HUES64 (cell line): ENCODE data around the gene EDIL3. TPM values are rescaled to one million over a fixed set of nuclear protein-coding genes. Genes with fewer than 3 reads are reported as not detected.

ENCODE experiments used
- H3K27ac ChIP-seq: 2 replicates; pipeline ENCODE4 v1.7.0; 2013; ENCODE audit warnings: low read depth, low read length, inconsistent platforms
- H3K27me3 ChIP-seq: 2 replicates; pipeline ENCODE4 v1.6.1; 2013; ENCODE audit warnings: mild to moderate bottlenecking, low read length; ENCODE audit not compliant: insufficient read depth
- H3K36me3 ChIP-seq: 2 replicates; pipeline ENCODE4 v1.6.1; 2013; ENCODE audit warnings: mild to moderate bottlenecking, low read length; ENCODE audit not compliant: insufficient read depth
- H3K4me1 ChIP-seq: 2 replicates; pipeline ENCODE4 v1.6.1; 2013; ENCODE audit warnings: mild to moderate bottlenecking, low read length, moderate library complexity; ENCODE audit not compliant: insufficient read depth
- H3K4me3 ChIP-seq: 2 replicates; pipeline ENCODE4 v1.5.1; 2013; ENCODE audit warnings: mild to moderate bottlenecking, low read length, moderate library complexity
- H3K9ac ChIP-seq: 2 replicates; pipeline ENCODE4 v1.6.1; 2013; ENCODE audit warnings: mild to moderate bottlenecking, low read depth, low read length
- H3K9me3 ChIP-seq: 2 replicates; pipeline ENCODE4 v1.6.1; 2013; ENCODE audit warnings: low read depth, low read length; ENCODE audit not compliant: insufficient read depth
- WGBS: fragments of 150-250, 120-280 bp; methylation state at CpG from one replicate; pipeline ENCODE4 v1.1.7; 2013; ENCODE audit warnings: missing lambda C conversion rate; 5-methylcytosine and 5-hydroxymethylcytosine counted together
- polyA plus RNA-seq, 2 experiments: library from polyadenylated mRNA; stranded (reverse); fragments of 50-300 nt; gene quantifications; one replicate each; pipeline ENCODE4 v1.2.3, GENCODE V29; 2013

EDIL3 gene
- 22.1 TPM for polyA plus RNA-seq (2013, experiment 1 of 2)
- polyA plus RNA-seq (2013, experiment 2 of 2) = 21.7 TPM

- H3K4me3 ChIP-seq = peak within 1 kb of the TSS; percentile 67
- peaks cover 32% of the 10 kb centered on the region for H3K27me3 ChIP-seq
- peak within 1 kb of the TSS; percentile 54 for H3K9ac ChIP-seq
- no peaks in the 10 kb centered on the region for H3K9me3 ChIP-seq
- WGBS = under 1% methylated on average over 52 of the region's 54 CpGs
- peak within 1 kb of the TSS; percentile 69; the same call in 1 of the 2 replicates for H3K27ac ChIP-seq
- peaks cover 33% of the 10 kb centered on the region for H3K4me1 ChIP-seq
- peaks cover 4% of the 10 kb centered on the region; the same call in 1 of the 2 replicates for H3K36me3 ChIP-seq
These were observed at the start of gene EDIL3 for GRCh38 chr5:84384604-84385575. EDIL3 (minus strand) TSS chr5:84384880; CDS start chr5:84384374, 506 bp downstream.

GRCh38 chr5:84433461-84433860 is 48.8 kb upstream of the EDIL3 start:
- no peaks in the 10 kb centered on the region for H3K27me3 ChIP-seq

GRCh38 chr5:84430863-84431663 is 46.4 kb upstream of the EDIL3 start:
- no peak overlapping the region for H3K27ac ChIP-seq
- no peaks in the 10 kb centered on the region for H3K36me3 ChIP-seq
- H3K4me3 ChIP-seq = no peak overlapping the region
- WGBS = 90% methylated on average over 3 of the region's 3 CpGs
- H3K27me3 ChIP-seq = no peaks in the 10 kb centered on the region
- no peak overlapping the region for H3K9ac ChIP-seq
- no peaks in the 10 kb centered on the region for H3K9me3 ChIP-seq
- H3K4me1 ChIP-seq = peaks cover 2% of the 10 kb centered on the region; the same call in 1 of the 2 replicates

More at GRCh38 chr5:84433461-84433860, 48.8 kb upstream of the EDIL3 start:
- H3K27ac ChIP-seq = no peak overlapping the region
- no peak overlapping the region for H3K9ac ChIP-seq
- no peak overlapping the region for H3K4me3 ChIP-seq
- H3K36me3 ChIP-seq = no peaks in the 10 kb centered on the region
- no CpG with 5 or more reads among the region's 1 CpG for WGBS
- peaks cover 6% of the 10 kb centered on the region for H3K4me1 ChIP-seq
- no peaks in the 10 kb centered on the region for H3K9me3 ChIP-seq

GRCh38 chr5:84430079-84430478 is 45.4 kb upstream of the EDIL3 start:
- H3K27ac ChIP-seq = no peak overlapping the region
- H3K36me3 ChIP-seq = no peaks in the 10 kb centered on the region
- no peaks in the 10 kb centered on the region for H3K9me3 ChIP-seq
- no peaks in the 10 kb centered on the region for H3K27me3 ChIP-seq
- peaks cover 11% of the 10 kb centered on the region for H3K4me1 ChIP-seq
- no peak overlapping the region for H3K4me3 ChIP-seq
- H3K9ac ChIP-seq = no peak overlapping the region

GRCh38 chr5:84425365-84425881 is 40.7 kb upstream of the EDIL3 start:
- WGBS = 31% methylated on average over 1 of the region's 1 CpG
- no peak overlapping the region for H3K4me3 ChIP-seq
- peaks cover 11% of the 10 kb centered on the region for H3K4me1 ChIP-seq
- H3K27ac ChIP-seq = peak overlapping the region; percentile 47; the same call in 1 of the 2 replicates
- no peaks in the 10 kb centered on the region for H3K36me3 ChIP-seq
- H3K9ac ChIP-seq = no peak overlapping the region
- no peaks in the 10 kb centered on the region for H3K9me3 ChIP-seq
- H3K27me3 ChIP-seq = no peaks in the 10 kb centered on the region

GRCh38 chr5:84419742-84420141 is 35.1 kb upstream of the EDIL3 start:
- no peaks in the 10 kb centered on the region for H3K36me3 ChIP-seq
- H3K9me3 ChIP-seq = no peaks in the 10 kb centered on the region
- H3K4me1 ChIP-seq = no peaks in the 10 kb centered on the region
- WGBS = 91% methylated on average over 3 of the region's 3 CpGs
- H3K27me3 ChIP-seq = no peaks in the 10 kb centered on the region
- H3K4me3 ChIP-seq = no peak overlapping the region
- H3K27ac ChIP-seq = no peak overlapping the region
- no peak overlapping the region for H3K9ac ChIP-seq

GRCh38 chr5:84411832-84412605 is 27.3 kb upstream of the EDIL3 start:
- H3K4me1 ChIP-seq = no peaks in the 10 kb centered on the region
- H3K27me3 ChIP-seq = no peaks in the 10 kb centered on the region
- 98% methylated on average over 4 of the region's 5 CpGs for WGBS
- no peaks in the 10 kb centered on the region for H3K9me3 ChIP-seq
- no peak overlapping the region for H3K9ac ChIP-seq
- H3K27ac ChIP-seq = no peak overlapping the region
- H3K4me3 ChIP-seq = no peak overlapping the region
- no peaks in the 10 kb centered on the region for H3K36me3 ChIP-seq

GRCh38 chr5:84406111-84406510 is 21.4 kb upstream of the EDIL3 start:
- H3K4me3 ChIP-seq = no peak overlapping the region
- H3K9me3 ChIP-seq = no peaks in the 10 kb centered on the region
- no peak overlapping the region for H3K9ac ChIP-seq
- peaks cover 6% of the 10 kb centered on the region for H3K4me1 ChIP-seq
- no peak overlapping the region for H3K27ac ChIP-seq
- no peaks in the 10 kb centered on the region for H3K27me3 ChIP-seq
- 100% methylated on average over 1 of the region's 1 CpG for WGBS
- no peaks in the 10 kb centered on the region for H3K36me3 ChIP-seq

- no peaks in the 10 kb centered on the region for H3K9me3 ChIP-seq
- peaks cover 10% of the 10 kb centered on the region for H3K4me1 ChIP-seq
- H3K27ac ChIP-seq = no peak overlapping the region
- H3K27me3 ChIP-seq = no peaks in the 10 kb centered on the region
- no peak overlapping the region for H3K4me3 ChIP-seq
- no peak overlapping the region for H3K9ac ChIP-seq
- H3K36me3 ChIP-seq = no peaks in the 10 kb centered on the region
These were observed 19.1 kb upstream of the EDIL3 start for GRCh38 chr5:84403773-84404172.

- H3K4me1 ChIP-seq = 0 out of 2 replicates have a peak, but pooled peaks cover 4% of the 10 kb centered on the region
- WGBS = 86% methylated on average over 1 of the region's 1 CpG
- no peak overlapping the region for H3K27ac ChIP-seq
- H3K36me3 ChIP-seq = no peaks in the 10 kb centered on the region
- no peaks in the 10 kb centered on the region for H3K9me3 ChIP-seq
- no peak overlapping the region for H3K4me3 ChIP-seq
- H3K9ac ChIP-seq = no peak overlapping the region
- H3K27me3 ChIP-seq = no peaks in the 10 kb centered on the region
These were observed 12.7 kb upstream of the EDIL3 start for GRCh38 chr5:84397385-84397784.
